Measurements from ENCODE around the gene MAT1A.

Gene MAT1A

GRCh38 chr10:80274396-80275134 lies 14.9 kb downstream of the MAT1A start:
- no peak for DNase-seq (ENCODE audit: extremely low read depth, insufficient read length)
- TF ChIP-seq CTCF (IDR thresholded peaks at IDR 0.05; ENCODE audit: insufficient read depth, low read length, poor library complexity, severe bottlenecking) = no peak
- no peaks in the 10 kb centered on the region for H3K27me3 ChIP-seq (replicated peaks; ENCODE audit: control insufficient read depth, insufficient read depth, low read length)
- no peaks in the 10 kb centered on the region for H3K36me3 ChIP-seq (ENCODE audit: control insufficient read depth, insufficient read depth, low read length)
- no peak overlapping the region for H3K4me3 ChIP-seq (replicated peaks; ENCODE audit: low read depth, low read length)

- Histone ChIP-seq H3K27me3 (replicated peaks; ENCODE audit: control insufficient read depth, insufficient read depth, low read length) (no peaks in the 10 kb centered on the region), H3K36me3 (ENCODE audit: control insufficient read depth, insufficient read depth, low read length) (no peaks in the 10 kb centered on the region), H3K4me3 (replicated peaks; ENCODE audit: low read depth, low read length) (no peak overlapping the region)
- DNase-seq (ENCODE audit: extremely low read depth, insufficient read length) = no peak
- no peak for TF ChIP-seq CTCF (IDR thresholded peaks at IDR 0.05; ENCODE audit: insufficient read depth, low read length, poor library complexity, severe bottlenecking)
These were observed 15.8 kb downstream of the MAT1A start for GRCh38 chr10:80273523-80274170.

- no peak for TF ChIP-seq CTCF (IDR thresholded peaks at IDR 0.05; ENCODE audit: insufficient read depth, low read length, poor library complexity, severe bottlenecking)
- Histone ChIP-seq H3K4me3 (replicated peaks; ENCODE audit: low read depth, low read length) (no peak overlapping the region), H3K27me3 (replicated peaks; ENCODE audit: control insufficient read depth, insufficient read depth, low read length) (no peaks in the 10 kb centered on the region), H3K36me3 (ENCODE audit: control insufficient read depth, insufficient read depth, low read length) (no peaks in the 10 kb centered on the region)
- no peak for DNase-seq (ENCODE audit: extremely low read depth, insufficient read length)
These were observed 16.5 kb downstream of the MAT1A start for GRCh38 chr10:80272793-80273522.

- Histone ChIP-seq H3K36me3 (ENCODE audit: control insufficient read depth, insufficient read depth, low read length) (no peaks in the 10 kb centered on the region), H3K4me3 (replicated peaks; ENCODE audit: low read depth, low read length) (no peak overlapping the region), H3K27me3 (replicated peaks; ENCODE audit: control insufficient read depth, insufficient read depth, low read length) (no peaks in the 10 kb centered on the region)
- no peak for TF ChIP-seq CTCF (IDR thresholded peaks at IDR 0.05; ENCODE audit: insufficient read depth, low read length, poor library complexity, severe bottlenecking)
- no peak for DNase-seq (ENCODE audit: extremely low read depth, insufficient read length)
These were observed 18.0 kb downstream of the MAT1A start for GRCh38 chr10:80271416-80271815.

GRCh38 chr10:80270887-80271286 lies 18.6 kb downstream of the MAT1A start:
- H3K36me3 ChIP-seq (ENCODE audit: control insufficient read depth, insufficient read depth, low read length) = no peaks in the 10 kb centered on the region
- TF ChIP-seq CTCF (IDR thresholded peaks at IDR 0.05; ENCODE audit: insufficient read depth, low read length, poor library complexity, severe bottlenecking) = no peak
- no peak overlapping the region for H3K4me3 ChIP-seq (replicated peaks; ENCODE audit: low read depth, low read length)
- no peak for DNase-seq (ENCODE audit: extremely low read depth, insufficient read length)
- H3K27me3 ChIP-seq (replicated peaks; ENCODE audit: control insufficient read depth, insufficient read depth, low read length) = no peaks in the 10 kb centered on the region

Measured in GM06990 (cell line).